ENCODE measurements around the gene NFKB2.

DNA sequence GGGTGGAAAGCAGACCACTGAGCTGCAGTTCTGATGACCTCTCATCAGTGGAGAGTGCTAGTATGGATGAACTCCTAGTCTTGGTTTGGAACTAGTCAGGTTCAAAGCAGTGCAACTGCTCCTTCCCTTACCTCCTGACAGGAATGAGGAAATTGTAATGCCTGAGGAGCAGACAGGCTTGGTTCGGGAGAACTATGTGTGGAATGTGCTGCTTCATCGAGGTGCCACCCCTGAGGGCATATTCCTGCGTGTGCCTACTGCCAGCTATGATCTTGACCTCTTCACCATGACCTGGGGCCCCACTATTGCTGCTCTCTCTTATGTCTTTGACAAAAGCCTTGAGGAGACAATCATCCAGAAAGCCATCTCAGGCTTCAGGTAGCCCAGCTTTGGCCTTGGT, 27.4 kb upstream of the NFKB2 start:
- TF ChIP-seq, protein P1, sequence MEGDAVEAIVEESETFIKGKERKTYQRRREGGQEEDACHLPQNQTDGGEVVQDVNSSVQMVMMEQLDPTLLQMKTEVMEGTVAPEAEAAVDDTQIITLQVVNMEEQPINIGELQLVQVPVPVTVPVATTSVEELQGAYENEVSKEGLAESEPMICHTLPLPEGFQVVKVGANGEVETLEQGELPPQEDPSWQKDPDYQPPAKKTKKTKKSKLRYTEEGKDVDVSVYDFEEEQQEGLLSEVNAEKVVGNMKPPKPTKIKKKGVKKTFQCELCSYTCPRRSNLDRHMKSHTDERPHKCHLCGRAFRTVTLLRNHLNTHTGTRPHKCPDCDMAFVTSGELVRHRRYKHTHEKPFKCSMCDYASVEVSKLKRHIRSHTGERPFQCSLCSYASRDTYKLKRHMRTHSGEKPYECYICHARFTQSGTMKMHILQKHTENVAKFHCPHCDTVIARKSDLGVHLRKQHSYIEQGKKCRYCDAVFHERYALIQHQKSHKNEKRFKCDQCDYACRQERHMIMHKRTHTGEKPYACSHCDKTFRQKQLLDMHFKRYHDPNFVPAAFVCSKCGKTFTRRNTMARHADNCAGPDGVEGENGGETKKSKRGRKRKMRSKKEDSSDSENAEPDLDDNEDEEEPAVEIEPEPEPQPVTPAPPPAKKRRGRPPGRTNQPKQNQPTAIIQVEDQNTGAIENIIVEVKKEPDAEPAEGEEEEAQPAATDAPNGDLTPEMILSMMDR (conservative IDR thresholded peaks at IDR 0.05 in 1 of 2, IDR thresholded peaks at IDR 0.05 in 1 of 2; ENCODE audit: low read depth in 1 of 2, low read length in 2 of 2) = no peak
- no peak for TF ChIP-seq EZH2 (IDR thresholded peaks at IDR 0.05; ENCODE audit: low read length, missing control alignments)

Measured in fibroblast of lung (primary cell).